Sciatic nerve (tissue), 2 donors: Measurements from ENCODE around the gene RAI1. TPM values are rescaled to one million over a fixed set of nuclear protein-coding genes. Genes with fewer than 3 reads are reported as not detected.

ENCODE experiments used
- ATAC-seq: fragments of 200-7000 bp; cut with Tn5 transposase; one replicate; pipeline ENCODE4 v1.9.1; 2020; ENCODE audit warnings: mild to moderate bottlenecking, moderate library complexity
- DNase-seq: peaks from one replicate; pipeline ENCODE4 v3.0.0-alpha.2; 2020; ENCODE audit warnings: low spot score
- intact Hi-C: fragments of 100-400 bp; cut with DNase I; formaldehyde crosslinking; loops from one replicate; pipeline ENCODE4 v1.14.2; 2022
- total RNA-seq: library from RNA; stranded (reverse); fragmentation: NEBNext Ultra II Directional; extraction: Animal tissue kit (Norgen Biotek cat#: 25700); gene quantifications from one replicate; pipeline ENCODE4 v1.2.1, GENCODE V29; 2021
- donor health status: DM: no; HTN: no; CAD: no.
- donor health status: DM: no; HTN: no; CAD: no.

Gene RAI1
- total RNA-seq, 1 donor from 2014 or later, result 62.0 TPM

DNA sequence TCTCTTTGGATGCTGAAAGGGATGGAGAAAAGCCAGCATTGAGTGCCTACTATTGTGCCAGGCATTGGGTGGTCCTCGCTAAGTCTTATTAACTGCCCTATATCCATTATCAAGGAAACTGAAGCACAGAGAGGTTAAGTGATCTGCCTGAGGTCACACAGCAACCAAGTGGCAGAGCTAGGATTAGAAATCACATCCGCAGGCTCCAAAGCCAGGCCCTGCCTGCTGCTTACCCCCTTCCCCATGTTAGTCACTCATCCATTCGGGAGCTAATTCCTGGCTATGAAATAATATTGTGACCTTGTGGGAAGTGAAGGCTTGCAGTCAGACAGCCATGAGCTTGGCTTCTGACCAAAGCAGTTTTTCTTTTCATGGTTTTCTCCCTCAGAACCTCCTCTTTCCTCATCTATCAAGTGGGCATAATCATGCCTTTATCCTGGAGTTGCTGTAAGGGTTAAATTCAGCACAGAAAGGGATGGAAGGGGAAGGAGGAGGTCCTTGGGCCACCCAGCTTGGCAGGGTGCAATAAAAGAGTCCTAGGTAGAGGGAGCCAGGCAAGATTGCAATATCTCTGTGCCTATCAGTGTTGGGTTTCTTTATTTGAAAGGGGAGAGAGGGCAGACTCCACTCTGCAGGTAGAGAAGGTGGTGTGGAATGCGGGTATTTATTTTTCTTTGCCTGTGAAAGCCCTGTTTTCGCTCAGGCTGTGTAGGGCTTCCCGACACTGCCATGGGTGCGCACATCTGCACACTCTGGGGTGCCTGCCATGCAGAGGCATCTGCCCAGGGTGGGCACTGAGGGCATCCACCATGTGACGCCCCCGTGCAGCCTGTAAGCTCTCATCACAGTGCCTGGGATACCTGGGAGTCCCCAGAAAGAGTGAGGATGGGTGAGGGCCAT lies 11.3 kb downstream of the RAI1 start:
- no peak for DNase-seq
- no peak for ATAC-seq
- intact Hi-C loops, result loop anchor here (2.0 kb wide), 1 partner anchor 46 kb away; no protein-coding TSS in a partner anchor

DNA sequence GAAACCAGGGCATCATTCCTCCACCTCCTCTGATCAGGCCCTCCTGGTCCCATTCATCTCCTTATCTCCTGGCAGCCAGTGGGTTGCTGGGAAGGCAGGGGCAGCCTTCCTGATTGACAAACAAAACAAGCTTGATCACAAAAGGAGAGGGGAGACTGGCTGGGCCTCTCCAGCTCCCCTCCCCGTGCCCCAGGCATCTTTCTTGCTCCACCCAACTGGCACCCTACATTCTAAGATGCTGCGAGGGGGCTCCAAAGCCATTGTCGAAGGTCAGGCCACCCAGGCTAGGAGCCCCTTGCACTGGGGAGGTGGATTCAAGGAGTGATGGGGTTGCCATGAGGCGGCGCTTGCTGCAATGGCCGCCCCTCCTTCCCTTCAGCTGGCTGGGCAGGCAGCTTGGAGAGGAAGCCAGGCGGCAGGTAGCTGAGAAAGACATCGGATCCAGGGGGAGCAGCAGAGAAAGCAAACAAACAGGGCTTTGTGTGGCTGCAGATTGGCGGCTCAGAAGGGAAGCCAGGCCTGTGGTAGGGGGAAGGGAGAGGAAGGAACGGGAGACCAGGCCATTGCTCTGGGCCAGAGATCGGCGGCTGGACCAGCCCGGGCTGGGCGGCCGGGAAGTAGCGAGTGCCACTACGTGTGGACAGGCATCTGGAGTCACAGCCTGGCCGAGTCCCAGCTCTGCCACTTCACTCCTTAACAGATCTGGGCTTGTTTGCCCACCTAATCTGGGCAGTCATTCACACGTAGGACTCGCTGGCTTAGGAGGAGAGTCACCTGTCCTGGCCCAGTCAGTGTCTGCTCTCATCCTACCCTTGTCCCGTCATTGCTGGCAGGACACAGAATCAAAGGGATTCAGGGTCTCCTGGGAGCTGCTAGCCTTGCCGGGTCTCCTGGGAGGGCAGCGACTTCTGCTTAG lies 12.3 kb downstream of the RAI1 start:
- intact Hi-C loops, result loop anchor here (2.0 kb wide), 1 partner anchor 45 kb away; no protein-coding TSS in a partner anchor

GRCh38 chr17:17694169-17695081 lies 13.2 kb downstream of the RAI1 start:
- DNase-seq (peak; percentile 85), ATAC-seq (peak; percentile 73)
- intact Hi-C loops, result loop anchor here (5.0 kb wide), 1 partner anchor 158 kb away; no protein-coding TSS in a partner anchor

More for the DNA sequence above, 12.3 kb downstream of the RAI1 start:
- ATAC-seq, result peak; percentile 60
- DNase-seq, result peak; percentile 73

DNA sequence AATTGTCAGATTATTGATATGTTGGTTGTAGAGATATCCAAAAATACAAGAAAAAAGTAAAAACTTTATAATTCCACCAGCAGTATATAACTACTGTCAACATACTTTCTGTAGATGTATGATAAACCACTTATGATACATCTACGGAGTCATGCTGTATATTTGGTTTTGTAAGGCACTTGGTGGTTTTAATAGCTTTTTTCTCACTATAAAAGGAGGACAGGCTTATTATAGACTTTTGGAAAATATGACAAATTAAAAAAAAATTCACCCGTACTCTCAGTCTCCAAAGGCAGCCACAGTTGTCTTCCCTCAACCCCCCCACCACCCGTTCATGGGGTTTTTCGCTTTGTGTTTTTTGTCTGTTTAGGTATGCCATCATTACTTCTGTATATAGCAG lies 14.8 kb downstream of the RAI1 start:
- ATAC-seq (no peak), DNase-seq (no peak)
- intact Hi-C loops, result loop anchor here (5.0 kb wide), 1 partner anchor 156 kb away; no protein-coding TSS in a partner anchor

DNA sequence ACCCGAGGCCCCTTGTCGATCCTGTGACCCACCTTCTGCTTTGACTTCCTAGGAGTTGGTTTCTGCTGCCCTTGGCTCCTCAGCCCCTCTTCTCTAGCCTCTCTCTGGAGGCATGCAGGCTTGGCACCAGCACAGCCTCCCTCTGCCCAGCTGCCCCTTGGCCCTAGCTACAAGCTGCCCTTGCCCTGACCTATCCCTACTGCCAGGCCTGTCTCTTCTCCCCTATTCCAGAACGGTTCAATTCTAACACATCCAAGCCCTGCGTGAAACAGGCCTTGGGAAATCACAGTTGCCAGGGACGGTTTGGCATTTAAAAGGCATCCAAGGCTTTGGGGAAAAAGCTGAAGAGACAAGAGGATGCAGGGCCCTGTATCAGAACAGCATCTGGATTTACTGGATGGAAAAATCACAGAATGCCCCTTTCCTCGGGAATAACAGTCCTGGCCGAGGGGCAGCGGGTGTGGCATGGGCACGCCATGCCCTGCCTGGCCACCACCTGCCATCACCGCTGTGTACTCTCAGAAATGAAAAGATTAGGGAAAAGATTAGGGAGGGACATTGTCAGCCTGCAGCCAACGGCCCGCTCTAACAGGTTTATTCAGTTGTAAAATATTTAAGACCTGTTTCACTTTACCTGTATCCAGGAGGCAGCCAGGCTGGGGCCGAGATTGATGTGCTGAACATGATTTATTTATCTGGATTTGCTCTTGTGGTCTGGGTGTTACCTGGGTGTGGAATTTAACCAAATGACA lies 15.8 kb downstream of the RAI1 start:
- DNase-seq, result no peak
- intact Hi-C loops, result loop anchor here (5.0 kb wide), 1 partner anchor 155 kb away; no protein-coding TSS in a partner anchor
- ATAC-seq, result no peak

DNA sequence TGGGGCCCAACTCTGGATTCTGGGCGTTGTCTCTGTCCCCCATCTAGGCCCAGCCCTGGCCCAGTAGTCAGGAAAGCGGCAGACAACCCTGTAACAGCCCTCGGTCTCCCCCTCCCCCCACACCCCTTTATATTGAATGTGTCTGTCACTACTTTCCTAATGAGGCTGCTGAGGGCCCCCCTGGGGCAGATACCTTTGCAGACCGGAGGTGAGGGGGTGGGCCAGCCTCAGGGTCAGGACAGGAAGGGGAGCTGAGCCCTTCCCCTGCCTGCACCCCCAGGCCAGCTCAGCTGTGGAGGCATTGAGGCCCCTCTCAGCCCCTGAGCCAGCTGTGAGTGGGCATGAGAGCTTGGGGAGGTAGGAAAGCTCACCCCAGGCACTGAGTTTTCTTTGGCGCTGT lies 17.1 kb downstream of the RAI1 start:
- intact Hi-C loops, result loop anchor here (5.0 kb wide), 1 partner anchor 154 kb away; no protein-coding TSS in a partner anchor

DNA sequence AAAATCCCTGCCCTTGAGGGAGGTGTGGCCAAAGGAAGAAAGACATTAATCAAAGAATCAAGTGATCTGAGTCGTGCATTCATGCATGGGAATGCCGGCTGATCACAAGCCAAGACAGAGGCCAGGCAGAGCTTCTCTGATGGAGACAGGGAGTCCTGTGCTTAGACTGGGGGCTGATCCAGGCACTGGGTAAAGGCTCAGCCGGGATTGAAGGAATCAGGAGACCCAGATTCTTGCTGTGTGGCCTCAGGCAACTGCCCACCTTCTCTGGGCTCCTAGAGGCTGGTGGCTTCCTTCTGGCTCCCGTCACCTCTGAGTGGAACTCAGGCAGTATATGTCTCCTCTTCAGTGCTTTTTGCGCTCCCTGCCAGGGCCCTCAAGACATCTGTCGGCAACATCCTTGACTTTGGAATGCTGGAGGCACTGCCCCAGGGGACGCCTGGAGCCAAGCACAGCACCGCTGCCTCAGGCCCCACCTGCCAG lies 17.7 kb downstream of the RAI1 start:
- no peak for DNase-seq
- ATAC-seq, result no peak
- intact Hi-C loops, result loop anchor here (5.0 kb wide), 1 partner anchor 153 kb away; no protein-coding TSS in a partner anchor

More for the DNA sequence above, 17.1 kb downstream of the RAI1 start:
- ATAC-seq (no peak), DNase-seq (no peak)

DNA sequence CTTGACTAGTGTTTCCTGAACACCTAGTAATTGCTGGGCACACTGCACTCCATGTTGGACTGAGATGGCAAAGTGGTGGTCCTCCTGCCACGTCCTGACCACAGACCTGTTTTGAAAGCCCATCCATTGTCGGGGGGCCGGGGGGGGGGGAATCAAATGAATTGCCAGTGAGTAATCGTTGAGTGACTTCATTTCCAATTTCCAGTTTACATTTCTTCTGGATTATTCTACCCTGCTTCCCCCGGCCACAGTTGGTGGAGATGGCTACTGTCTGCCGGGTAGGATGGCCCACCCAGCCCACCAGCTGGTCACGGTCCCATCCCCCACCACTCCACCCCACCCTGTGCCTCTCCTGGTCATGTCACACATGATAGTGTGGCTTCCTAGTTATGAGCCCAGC lies 18.2 kb downstream of the RAI1 start:
- no peak for ATAC-seq
- DNase-seq, result no peak
- intact Hi-C loops, result loop anchor here (5.0 kb wide), 1 partner anchor 153 kb away; no protein-coding TSS in a partner anchor

DNA sequence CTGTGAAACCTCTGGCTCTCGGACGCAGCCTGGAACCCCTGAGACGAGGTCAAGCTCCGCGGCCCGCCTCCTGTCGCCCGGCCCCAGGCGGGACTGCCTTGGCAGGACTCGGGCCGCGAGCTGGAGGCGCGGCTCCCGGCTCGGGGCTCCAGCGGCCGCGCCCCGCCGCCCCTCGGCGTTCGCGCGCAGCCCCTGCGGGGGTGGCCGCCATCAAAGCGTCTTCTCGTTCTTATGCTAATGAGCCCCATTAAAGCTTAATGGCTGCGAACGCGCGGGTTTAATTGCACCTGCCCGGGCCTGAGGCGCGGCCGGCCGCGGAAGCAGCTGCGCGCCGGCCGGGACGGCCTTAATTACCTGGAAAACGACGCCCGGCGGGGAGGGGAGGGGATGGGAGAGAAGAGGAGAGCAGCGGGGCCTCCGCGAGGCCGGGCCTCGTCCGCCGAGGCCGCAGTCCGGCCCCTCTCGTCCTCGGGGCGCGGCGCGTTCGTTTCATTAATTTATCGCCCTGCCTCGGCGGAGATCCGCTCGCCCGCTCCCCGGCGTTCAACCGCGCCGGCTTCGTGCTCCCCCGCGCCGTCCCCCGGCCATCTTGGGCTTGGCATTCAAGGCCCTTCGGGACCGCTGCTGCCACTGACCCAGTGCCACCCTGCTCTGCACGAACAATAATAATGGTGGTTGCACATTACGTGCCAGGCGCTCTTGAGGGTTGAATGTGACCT lies 19.2 kb downstream of the RAI1 start:
- ATAC-seq (no peak), DNase-seq (no peak)
- intact Hi-C loops, result no loop called here

DNA sequence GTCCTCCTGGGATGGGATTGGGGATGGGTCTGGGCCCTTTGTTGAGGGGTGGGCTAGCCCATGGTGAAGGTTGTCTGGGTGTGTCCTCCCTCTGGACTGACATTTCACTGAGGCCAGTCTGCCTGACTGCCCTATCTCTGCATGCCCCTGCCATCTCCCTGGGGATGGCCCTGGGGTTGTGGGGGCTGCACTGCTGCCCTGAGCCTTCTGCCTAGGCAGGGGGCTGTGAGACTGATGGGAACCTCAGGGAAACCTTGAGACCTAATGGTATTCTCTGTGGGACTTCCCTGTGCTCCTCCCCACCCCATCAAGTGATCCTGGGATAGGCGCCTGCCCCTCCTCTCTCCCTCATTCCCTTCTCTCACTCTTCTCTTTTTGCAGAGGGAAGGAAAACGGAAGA lies 19.9 kb downstream of the RAI1 start:
- DNase-seq (no peak), ATAC-seq (no peak)
- intact Hi-C loops, result no loop called here

DNA sequence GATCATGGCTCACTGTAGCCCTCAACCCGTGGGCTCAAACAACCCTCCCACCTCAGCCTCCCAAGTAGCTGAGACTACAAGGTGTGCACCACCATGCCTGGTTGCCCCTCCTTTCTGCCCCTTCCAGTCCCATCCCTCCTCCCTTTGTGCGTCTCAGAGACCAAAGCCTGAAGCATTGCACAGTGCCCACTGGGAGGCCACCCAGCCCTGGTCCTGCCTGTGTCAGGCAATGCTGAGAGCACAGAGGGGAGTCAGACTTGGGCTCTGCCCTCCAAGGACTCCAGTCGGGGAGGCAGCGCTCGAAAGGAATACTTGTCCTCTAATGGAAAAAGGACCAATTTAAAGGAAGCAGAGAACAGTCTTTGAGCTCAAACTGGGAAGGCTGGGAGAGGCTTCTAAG lies 20.4 kb downstream of the RAI1 start:
- ATAC-seq, result no peak
- DNase-seq, result no peak
- intact Hi-C loops, result no loop called here

DNA sequence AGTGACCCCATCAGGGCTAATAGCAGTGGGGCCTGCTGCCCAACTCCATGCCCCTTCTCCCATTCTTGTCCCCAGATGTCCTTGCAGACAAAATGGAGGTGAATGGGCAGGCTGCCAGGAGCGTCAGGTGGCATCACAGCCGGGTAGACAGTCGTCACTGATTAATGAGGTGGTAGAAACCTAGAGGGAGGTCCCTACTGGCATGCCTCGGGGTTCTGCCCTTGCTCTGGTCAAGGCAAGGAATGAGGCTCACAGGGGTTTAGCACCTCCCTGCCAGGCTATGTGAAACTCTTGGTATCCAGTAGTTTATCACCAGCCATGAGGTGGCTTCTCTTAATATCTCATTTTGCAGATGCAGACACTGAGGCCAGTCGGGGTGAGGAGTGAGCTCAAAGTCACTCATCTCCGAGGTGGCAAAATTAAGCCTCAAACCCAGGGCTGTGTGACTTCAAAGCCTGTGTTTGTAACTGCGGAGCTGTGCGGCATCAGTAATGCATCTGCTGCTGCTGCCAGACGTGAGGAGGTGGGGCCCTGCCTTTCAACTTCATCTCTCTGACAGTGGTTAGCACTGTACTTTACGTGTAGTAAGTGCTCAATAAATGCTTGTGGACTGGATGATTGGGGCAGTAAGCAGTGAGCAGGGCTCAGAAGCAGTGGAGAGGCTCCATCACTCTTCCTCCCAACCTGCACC lies 21.3 kb downstream of the RAI1 start:
- ATAC-seq, result no peak
- peak; percentile 69 for DNase-seq
- intact Hi-C loops, result no loop called here

DNA sequence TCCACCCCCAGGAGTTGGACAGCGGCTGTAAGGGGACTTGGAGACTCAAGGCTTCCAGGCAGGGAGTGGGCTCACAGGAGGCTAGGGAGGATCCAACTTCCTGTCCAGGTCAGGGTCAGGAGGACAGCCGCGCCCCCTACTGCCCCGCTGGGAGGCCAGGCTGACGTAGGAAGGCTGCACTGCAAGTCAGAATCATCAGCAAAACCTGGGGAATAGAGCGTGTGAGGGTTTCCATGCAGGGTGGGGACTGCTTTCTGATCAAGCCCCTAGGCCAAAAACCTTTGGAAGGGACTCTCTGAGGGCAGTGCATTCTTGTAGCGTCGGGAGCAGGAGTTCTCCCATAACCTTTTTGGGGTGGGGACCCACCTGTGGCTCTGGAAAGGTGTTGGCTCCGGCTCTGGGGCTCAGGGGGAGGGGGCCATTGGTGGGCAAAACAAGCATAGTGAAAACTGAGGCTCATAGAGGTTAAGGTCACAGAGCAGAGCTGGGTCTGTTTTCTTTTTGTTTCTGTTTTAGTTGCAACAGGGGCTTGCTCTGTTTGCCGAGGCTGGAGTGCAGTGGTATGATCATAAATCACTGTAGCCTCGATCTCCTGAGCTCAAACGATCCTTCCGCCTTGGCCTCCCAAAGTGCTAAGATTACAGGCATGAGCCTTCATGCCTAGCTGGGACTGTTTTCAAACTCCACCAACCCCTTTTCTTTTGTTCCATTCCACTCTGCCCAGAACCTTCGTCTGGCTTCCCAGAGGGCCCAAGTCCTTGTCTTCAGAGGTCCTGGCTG lies 22.1 kb downstream of the RAI1 start:
- intact Hi-C loops, result no loop called here
- ATAC-seq (peak; percentile 84), DNase-seq (peak; percentile 80)

- no peak for ATAC-seq
- intact Hi-C loops, result no loop called here
- DNase-seq, result no peak
Observed at GRCh38 chr17:17704931-17705330, 23.7 kb downstream of the RAI1 start.
